Fibroblast of lung (primary cell): ENCODE measurements around the gene LIN52. TPM values are rescaled to one million over a fixed set of nuclear protein-coding genes. Genes with fewer than 3 reads are reported as not detected.
"Not testable (repeated sequence)": the region's sequence is repeated elsewhere in the genome, so short reads cannot be mapped to it uniquely, and the experiment has no call there.

ENCODE experiments used
- DNase-seq, 2 donors: peaks; one replicate each; pipeline versions ENCODE4 v3.0.0 to v3.0.0-alpha.2; 2010; ENCODE audit warnings: low read depth in 2 of 2
- H2AFZ ChIP-seq: 2 replicates; pipeline ENCODE4 v1.5.1; 2012; ENCODE audit warnings: low read length, control low read depth, inconsistent platforms
- H3K27ac ChIP-seq: 2 replicates; pipeline ENCODE4 v1.5.1; 2011; ENCODE audit warnings: low read length, control low read depth; ENCODE audit not compliant: insufficient read depth
- H3K27me3 ChIP-seq: 2 replicates; pipeline ENCODE4 v1.5.1; 2011; ENCODE audit warnings: mild to moderate bottlenecking, low read length; ENCODE audit not compliant: control insufficient read depth, insufficient read depth
- H3K36me3 ChIP-seq: 2 replicates; pipeline ENCODE4 v1.5.1; 2011; ENCODE audit warnings: low read length; ENCODE audit not compliant: control insufficient read depth, insufficient read depth
- H3K4me1 ChIP-seq: 2 replicates; pipeline ENCODE4 v1.5.1; 2011; ENCODE audit warnings: low read length; ENCODE audit not compliant: control insufficient read depth, insufficient read depth; ENCODE audit errors: extremely low read depth
- H3K4me2 ChIP-seq: 2 replicates; pipeline ENCODE4 v1.5.1; 2011; ENCODE audit warnings: low read length, control low read depth; ENCODE audit not compliant: insufficient read depth; ENCODE audit errors: extremely low read depth
- H3K4me3 ChIP-seq, 4 experiments: fragments of 200-600 bp in 1 of 4; sonication (generic) in 1 of 4; replicated peaks in 1 of 4; 2 replicates each; pipeline ENCODE4 v1.5.1; 2011 to 2016; ENCODE audit warnings: low read length in 4 of 4, low read depth in 3 of 4, mild to moderate bottlenecking in 3 of 4, control low read depth in 2 of 4, inconsistent platforms in 1 of 4, mixed read lengths in 1 of 4; ENCODE audit not compliant: insufficient read depth in 1 of 4; ENCODE audit errors: control extremely low read depth in 1 of 4
- H3K79me2 ChIP-seq: 2 replicates; pipeline ENCODE4 v1.5.1; 2012; ENCODE audit warnings: mild to moderate bottlenecking, low read length, inconsistent platforms; ENCODE audit not compliant: control insufficient read depth, insufficient read depth
- H3K9ac ChIP-seq: 2 replicates; pipeline ENCODE4 v1.5.1; 2011; ENCODE audit warnings: mild to moderate bottlenecking, low read length, control low read depth; ENCODE audit not compliant: insufficient read depth
- H3K9me3 ChIP-seq: 2 replicates; pipeline ENCODE4 v1.5.1; 2012; ENCODE audit warnings: low read depth, low read length; ENCODE audit not compliant: control insufficient read depth, insufficient read depth
- H4K20me1 ChIP-seq: 2 replicates; pipeline ENCODE4 v1.5.1; 2011; ENCODE audit warnings: low read length; ENCODE audit not compliant: control insufficient read depth, insufficient read depth; ENCODE audit errors: extremely low read depth
- EZH2 ChIP-seq: IDR thresholded peaks from 2 replicates; pipeline ENCODE4 v1.5.1; 2012; ENCODE audit warnings: low read length, control low read depth, mild to moderate bottlenecking; ENCODE audit errors: missing control alignments
- polyA plus RNA-seq, 2 donors: library from polyadenylated mRNA; depleted of rRNA in 1 of 2; stranded (reverse) in 1 of 2; unstranded in 1 of 2; fragments of >200 nt; gene quantifications; 2 replicates each; pipeline ENCODE4 v1.2.1, GENCODE V29; 2011 to 2012; ENCODE audit warnings: missing spikeins in 1 of 2
- total RNA-seq: library from RNA; depleted of rRNA; stranded (reverse); fragments of >200 nt; gene quantifications from 2 replicates; pipeline ENCODE4 v1.2.1, GENCODE V29; 2014
- TF ChIP-seq, protein P1 (sequence below), 2 donors: IDR thresholded peaks in 1 of 2; conservative IDR thresholded peaks in 1 of 2; 1 replicate in 1 of 2; 2 replicates in 1 of 2; pipeline ENCODE4 v1.5.1; 2011 to 2012; ENCODE audit warnings: low read length in 2 of 2, control low read depth in 1 of 2, inconsistent platforms in 1 of 2, low read depth in 1 of 2, mild to moderate bottlenecking in 1 of 2

LIN52 gene
- total and polyA plus RNA-seq, 2 donors (not counting 1 experiment from before 2014, with no cell fraction given) = 7.5 to 11.9 TPM

- H3K4me2 ChIP-seq, H3K9ac ChIP-seq, H4K20me1 ChIP-seq, H3K79me2 ChIP-seq, H2AFZ ChIP-seq, H3K4me3 ChIP-seq, H3K4me1 ChIP-seq, H3K9me3 ChIP-seq, H3K27me3 ChIP-seq, H3K27ac ChIP-seq, H3K36me3 ChIP-seq: not testable (repeated sequence)
- TF ChIP-seq, protein P1, sequence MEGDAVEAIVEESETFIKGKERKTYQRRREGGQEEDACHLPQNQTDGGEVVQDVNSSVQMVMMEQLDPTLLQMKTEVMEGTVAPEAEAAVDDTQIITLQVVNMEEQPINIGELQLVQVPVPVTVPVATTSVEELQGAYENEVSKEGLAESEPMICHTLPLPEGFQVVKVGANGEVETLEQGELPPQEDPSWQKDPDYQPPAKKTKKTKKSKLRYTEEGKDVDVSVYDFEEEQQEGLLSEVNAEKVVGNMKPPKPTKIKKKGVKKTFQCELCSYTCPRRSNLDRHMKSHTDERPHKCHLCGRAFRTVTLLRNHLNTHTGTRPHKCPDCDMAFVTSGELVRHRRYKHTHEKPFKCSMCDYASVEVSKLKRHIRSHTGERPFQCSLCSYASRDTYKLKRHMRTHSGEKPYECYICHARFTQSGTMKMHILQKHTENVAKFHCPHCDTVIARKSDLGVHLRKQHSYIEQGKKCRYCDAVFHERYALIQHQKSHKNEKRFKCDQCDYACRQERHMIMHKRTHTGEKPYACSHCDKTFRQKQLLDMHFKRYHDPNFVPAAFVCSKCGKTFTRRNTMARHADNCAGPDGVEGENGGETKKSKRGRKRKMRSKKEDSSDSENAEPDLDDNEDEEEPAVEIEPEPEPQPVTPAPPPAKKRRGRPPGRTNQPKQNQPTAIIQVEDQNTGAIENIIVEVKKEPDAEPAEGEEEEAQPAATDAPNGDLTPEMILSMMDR (conservative IDR thresholded peaks at IDR 0.05 in 1 of 2, IDR thresholded peaks at IDR 0.05 in 1 of 2; ENCODE audit: low read depth in 1 of 2, low read length in 2 of 2) = peak; percentile 36 to 63
- peak; percentile 41 to 78 for DNase-seq
Measured at GRCh38 chr14:74111395-74112216, 26.9 kb downstream of the LIN52 start.

DNA sequence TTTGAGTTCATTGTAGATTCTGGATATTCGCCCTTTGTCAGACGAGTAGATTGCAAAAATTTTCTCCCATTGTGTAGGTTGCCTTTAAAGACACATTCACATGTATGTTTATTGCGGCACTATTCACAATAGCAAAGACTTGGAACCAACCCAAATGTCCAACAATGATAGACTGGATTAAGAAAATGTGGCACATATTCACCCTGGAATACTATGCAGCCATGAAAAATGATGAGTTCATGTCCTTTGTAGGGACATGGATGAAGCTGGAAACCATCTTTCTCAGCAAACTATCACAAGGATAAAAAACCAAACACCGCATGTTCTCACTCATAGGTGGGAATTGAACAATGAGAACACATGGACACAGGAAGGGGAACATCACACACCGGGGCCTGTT, 40.7 kb downstream of the LIN52 start:
- not testable (repeated sequence) for H3K4me1 ChIP-seq, DNase-seq, H3K4me2 ChIP-seq, H3K79me2 ChIP-seq, H4K20me1 ChIP-seq, H3K27me3 ChIP-seq, H3K27ac ChIP-seq, H3K9ac ChIP-seq, H3K4me3 ChIP-seq, H3K36me3 ChIP-seq, H3K9me3 ChIP-seq, H2AFZ ChIP-seq

GRCh38 chr14:74126315-74127013, 41.7 kb downstream of the LIN52 start:
- H3K27me3 ChIP-seq = no peaks in the 10 kb centered on the region
- H4K20me1 ChIP-seq = no peaks in the 10 kb centered on the region
- no peak for DNase-seq
- H3K4me1 ChIP-seq = no peaks in the 10 kb centered on the region
- no peaks in the 10 kb centered on the region for H3K79me2 ChIP-seq
- no peak overlapping the region for H2AFZ ChIP-seq
- H3K9me3 ChIP-seq = no peaks in the 10 kb centered on the region
- no peaks in the 10 kb centered on the region for H3K36me3 ChIP-seq
- TF ChIP-seq, protein P1 (conservative IDR thresholded peaks at IDR 0.05 in 1 of 2, IDR thresholded peaks at IDR 0.05 in 1 of 2; ENCODE audit: low read depth in 1 of 2, low read length in 2 of 2) = no peak
- TF ChIP-seq EZH2 = no peak
- no peak overlapping the region for H3K4me3 ChIP-seq
- H3K4me2 ChIP-seq = no peak overlapping the region
- H3K27ac ChIP-seq = no peak overlapping the region
- no peak overlapping the region for H3K9ac ChIP-seq
